ENCODE measurements around the gene MACF1. TPM values are rescaled to one million over a fixed set of nuclear protein-coding genes. Genes with fewer than 3 reads are reported as not detected.
"Not testable (repeated sequence)": the region's sequence is repeated elsewhere in the genome, so short reads cannot be mapped to it uniquely, and the experiment has no call there.

Gene MACF1
- total RNA-seq, 1 donor from 2014 or later, result 185 TPM

DNA sequence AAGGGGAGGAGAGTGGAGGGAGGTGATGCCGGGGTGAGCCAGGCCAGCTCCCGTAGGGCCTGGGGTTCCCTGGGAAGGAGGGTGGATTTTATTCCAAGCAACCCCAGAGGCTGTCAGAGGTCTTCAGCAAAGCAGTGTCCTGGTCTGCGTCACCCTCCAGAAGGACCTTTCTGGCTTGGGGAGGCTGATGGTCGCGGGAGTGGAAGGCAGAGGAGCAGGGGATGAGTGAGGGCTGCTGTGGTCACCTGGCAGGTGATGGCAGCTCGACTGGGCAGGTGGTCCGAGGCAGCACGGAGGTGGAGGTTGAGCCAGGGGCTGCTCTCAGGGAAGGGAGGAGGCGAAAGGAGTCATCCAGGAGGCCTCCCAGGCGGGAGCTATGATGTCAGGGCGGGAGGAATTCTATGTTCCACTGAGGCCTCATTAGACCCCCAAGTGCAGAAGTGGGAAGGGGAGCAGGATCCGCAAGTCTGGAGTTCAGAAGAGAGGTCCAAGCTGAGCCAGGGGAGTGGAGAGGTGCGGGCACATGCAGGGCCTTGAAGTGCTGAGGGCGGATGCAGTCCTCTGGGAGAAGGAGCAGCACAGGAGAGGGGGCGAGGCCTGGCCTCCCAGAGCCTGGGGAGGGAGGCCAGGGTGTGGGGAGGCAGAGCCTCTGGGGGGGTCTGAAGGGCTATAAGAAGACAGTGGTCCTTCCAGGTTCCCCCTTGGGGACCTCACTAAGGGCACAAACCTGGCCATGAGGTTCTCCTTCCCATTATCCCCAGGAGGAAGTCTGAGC is 320.3 kb downstream of the MACF1 start:
- DNase-seq (ENCODE audit: low read depth, low spot score), result no peak
- TF ChIP-seq, protein P1, sequence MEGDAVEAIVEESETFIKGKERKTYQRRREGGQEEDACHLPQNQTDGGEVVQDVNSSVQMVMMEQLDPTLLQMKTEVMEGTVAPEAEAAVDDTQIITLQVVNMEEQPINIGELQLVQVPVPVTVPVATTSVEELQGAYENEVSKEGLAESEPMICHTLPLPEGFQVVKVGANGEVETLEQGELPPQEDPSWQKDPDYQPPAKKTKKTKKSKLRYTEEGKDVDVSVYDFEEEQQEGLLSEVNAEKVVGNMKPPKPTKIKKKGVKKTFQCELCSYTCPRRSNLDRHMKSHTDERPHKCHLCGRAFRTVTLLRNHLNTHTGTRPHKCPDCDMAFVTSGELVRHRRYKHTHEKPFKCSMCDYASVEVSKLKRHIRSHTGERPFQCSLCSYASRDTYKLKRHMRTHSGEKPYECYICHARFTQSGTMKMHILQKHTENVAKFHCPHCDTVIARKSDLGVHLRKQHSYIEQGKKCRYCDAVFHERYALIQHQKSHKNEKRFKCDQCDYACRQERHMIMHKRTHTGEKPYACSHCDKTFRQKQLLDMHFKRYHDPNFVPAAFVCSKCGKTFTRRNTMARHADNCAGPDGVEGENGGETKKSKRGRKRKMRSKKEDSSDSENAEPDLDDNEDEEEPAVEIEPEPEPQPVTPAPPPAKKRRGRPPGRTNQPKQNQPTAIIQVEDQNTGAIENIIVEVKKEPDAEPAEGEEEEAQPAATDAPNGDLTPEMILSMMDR (conservative IDR thresholded peaks at IDR 0.05), result no peak
- no peak overlapping the region for H3K4me3 Mint-ChIP-seq
- no peaks in the 10 kb centered on the region for H3K36me3 Mint-ChIP-seq (ENCODE audit: low read depth)
- H3K27me3 Mint-ChIP-seq (ENCODE audit: low read depth), result no peaks in the 10 kb centered on the region
- peak overlapping the region; percentile 43 for H3K27ac Mint-ChIP-seq (ENCODE audit: unreplicated experiment)
- H3K9me3 Mint-ChIP-seq, result no peaks in the 10 kb centered on the region
- no peaks in the 10 kb centered on the region for H3K4me1 Mint-ChIP-seq

DNA sequence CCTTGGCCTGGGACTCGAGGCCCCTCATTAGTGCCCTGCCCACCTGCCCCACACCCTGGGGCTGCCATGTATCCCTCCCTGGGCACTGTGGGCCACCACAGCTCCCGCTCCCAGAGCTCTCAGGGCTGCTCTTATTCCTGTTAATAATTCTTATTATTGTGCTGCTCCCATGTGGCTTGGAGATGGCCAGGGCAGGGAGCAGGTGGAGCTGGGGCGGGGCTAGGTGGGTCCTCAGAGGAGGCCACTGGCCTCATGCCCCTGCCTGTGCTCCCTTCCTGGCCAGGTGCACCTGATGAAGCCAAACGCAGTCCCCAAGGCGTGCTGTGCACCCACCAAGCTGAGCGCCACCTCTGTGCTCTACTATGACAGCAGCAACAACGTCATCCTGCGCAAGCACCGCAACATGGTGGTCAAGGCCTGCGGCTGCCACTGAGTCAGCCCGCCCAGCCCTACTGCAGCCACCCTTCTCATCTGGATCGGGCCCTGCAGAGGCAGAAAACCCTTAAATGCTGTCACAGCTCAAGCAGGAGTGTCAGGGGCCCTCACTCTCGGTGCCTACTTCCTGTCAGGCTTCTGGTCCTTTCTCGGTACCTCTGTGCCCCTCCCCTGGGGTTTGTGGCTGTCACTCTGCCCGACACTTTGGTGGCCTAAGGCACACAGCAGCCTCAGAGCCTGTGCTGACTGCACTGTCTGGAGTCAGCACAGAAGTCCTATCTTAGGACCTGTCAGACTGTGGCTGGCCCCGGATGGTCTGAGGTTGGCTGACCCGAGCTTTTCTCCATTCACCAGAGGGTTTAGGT is 321.1 kb downstream of the MACF1 start:
- TF ChIP-seq, protein P1 (conservative IDR thresholded peaks at IDR 0.05), result no peak
- H3K4me3 Mint-ChIP-seq, result no peak overlapping the region
- no peak for DNase-seq (ENCODE audit: low read depth, low spot score)
- no peaks in the 10 kb centered on the region for H3K27me3 Mint-ChIP-seq (ENCODE audit: low read depth)
- H3K4me1 Mint-ChIP-seq, result no peaks in the 10 kb centered on the region
- H3K27ac Mint-ChIP-seq (ENCODE audit: unreplicated experiment), result no peak overlapping the region
- no peaks in the 10 kb centered on the region for H3K36me3 Mint-ChIP-seq (ENCODE audit: low read depth)
- no peaks in the 10 kb centered on the region for H3K9me3 Mint-ChIP-seq

DNA sequence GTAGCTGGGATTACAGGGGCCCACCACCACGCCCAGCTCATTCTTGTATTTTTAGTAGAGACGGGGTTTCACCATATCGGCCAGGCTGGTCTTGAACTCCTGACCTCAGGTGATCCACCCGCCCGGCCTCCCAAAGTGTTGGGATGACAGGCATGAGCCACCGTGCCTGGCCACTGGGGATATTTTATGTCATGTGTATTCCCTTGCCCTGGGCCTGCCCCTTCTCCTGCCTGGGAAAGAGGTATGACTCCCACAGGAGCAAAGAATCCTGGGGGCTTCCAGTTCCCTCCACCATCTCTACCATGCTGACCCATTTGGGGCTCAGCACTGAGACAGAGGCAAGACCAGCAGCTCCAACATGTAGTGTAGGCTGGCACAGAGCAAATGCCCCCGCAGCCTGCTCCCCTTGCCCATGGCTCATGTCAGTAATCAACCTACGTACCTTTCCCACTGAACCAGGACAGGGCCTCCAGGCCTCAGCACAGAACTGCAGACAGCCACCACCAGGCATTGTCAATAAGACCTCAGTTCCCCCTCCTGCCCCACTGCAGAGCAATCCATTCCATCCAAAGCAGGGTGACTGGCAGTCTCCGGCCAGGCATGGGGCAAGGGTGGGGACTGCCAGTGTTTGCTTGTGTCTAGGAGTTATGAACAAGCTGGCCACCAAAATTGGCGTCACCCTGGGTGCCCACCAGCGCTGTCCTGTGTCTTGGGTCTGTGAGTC is 322.1 kb downstream of the MACF1 start:
- DNase-seq (ENCODE audit: low read depth, low spot score), result no peak
- H3K27me3 Mint-ChIP-seq (ENCODE audit: low read depth), result no peaks in the 10 kb centered on the region
- H3K36me3 Mint-ChIP-seq (ENCODE audit: low read depth), result peaks cover 4% of the 10 kb centered on the region
- H3K27ac Mint-ChIP-seq (ENCODE audit: unreplicated experiment), result no peak overlapping the region
- no peaks in the 10 kb centered on the region for H3K9me3 Mint-ChIP-seq
- no peaks in the 10 kb centered on the region for H3K4me1 Mint-ChIP-seq
- TF ChIP-seq, protein P1 (conservative IDR thresholded peaks at IDR 0.05), result no peak
- no peak overlapping the region for H3K4me3 Mint-ChIP-seq

DNA sequence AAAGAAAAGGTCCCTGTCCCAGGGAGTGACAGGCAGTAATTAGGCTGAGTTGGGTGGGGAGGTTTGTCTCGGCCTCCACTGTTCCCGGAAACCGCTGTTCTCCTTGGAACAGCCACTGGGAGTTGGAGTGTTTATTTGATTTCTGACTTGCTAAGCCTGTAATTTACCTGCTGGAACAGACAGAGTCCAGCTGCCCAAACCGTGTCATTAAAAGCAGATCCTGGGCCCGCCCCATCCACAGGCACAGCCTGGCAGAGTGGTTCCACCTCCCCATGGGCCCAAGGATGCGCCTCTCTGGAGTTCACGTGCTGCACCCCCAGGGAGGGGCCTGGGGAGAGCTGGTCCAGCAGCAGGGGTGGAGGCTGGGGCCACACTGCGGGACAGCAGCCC is 322.7 kb downstream of the MACF1 start:
- H3K27ac Mint-ChIP-seq (ENCODE audit: unreplicated experiment); H3K4me1 Mint-ChIP-seq: not testable (repeated sequence)

DNA sequence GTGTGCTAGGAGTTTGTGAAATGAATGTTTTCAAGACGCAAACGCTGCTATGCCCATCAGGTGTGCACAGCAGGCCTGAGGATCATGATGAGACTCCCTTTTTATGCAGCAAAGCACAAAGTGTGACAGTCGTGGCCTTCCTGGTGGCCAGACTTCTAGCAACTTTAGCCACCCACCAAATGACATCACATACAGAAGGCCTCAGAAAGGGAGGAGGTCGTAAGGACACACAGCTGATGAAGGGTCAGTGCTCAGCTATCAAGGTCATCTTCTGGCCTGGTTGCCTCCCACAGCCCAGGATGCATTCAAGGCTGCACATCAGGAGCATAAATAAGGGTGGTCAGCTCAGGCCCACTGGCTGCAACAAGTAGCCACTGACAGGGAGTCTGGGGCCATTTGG is 323.6 kb downstream of the MACF1 start:
- H3K27ac Mint-ChIP-seq (ENCODE audit: unreplicated experiment), result no peak overlapping the region
- H3K4me3 Mint-ChIP-seq, result no peak overlapping the region
- TF ChIP-seq, protein P1 (conservative IDR thresholded peaks at IDR 0.05), result no peak
- no peaks in the 10 kb centered on the region for H3K4me1 Mint-ChIP-seq
- DNase-seq (ENCODE audit: low read depth, low spot score), result no peak
- peaks cover 9% of the 10 kb centered on the region for H3K36me3 Mint-ChIP-seq (ENCODE audit: low read depth)
- H3K9me3 Mint-ChIP-seq, result no peaks in the 10 kb centered on the region
- no peaks in the 10 kb centered on the region for H3K27me3 Mint-ChIP-seq (ENCODE audit: low read depth)

More for the DNA sequence above, 322.7 kb downstream of the MACF1 start:
- not testable (repeated sequence) for H3K27me3 Mint-ChIP-seq (ENCODE audit: low read depth); DNase-seq (ENCODE audit: low read depth, low spot score); H3K4me3 Mint-ChIP-seq; H3K36me3 Mint-ChIP-seq (ENCODE audit: low read depth); H3K9me3 Mint-ChIP-seq
